Activated CD4-positive, alpha-beta T cell treated with anti-CD3 and anti-CD28 coated beads for 48 hours (primary cell): ENCODE data around the gene GLDC.
"Not testable (repeated sequence)": the region's sequence is repeated elsewhere in the genome, so short reads cannot be mapped to it uniquely, and the experiment has no call there.

Source experiments
- DNase-seq: peaks from one replicate; pipeline ENCODE4 v3.0.0-alpha.2; 2020

The GLDC gene

GRCh38 chr9:6645355-6646292, at the start of gene GLDC:
Gene GLDC, minus strand, starts transcription at chr9:6645729. Its CDS starts 230 bp downstream, at chr9:6645499.
- DNase-seq: peak; percentile 57

GRCh38 chr9:6692881-6693361, 47.4 kb upstream of the GLDC start:
- DNase-seq: no peak

DNA sequence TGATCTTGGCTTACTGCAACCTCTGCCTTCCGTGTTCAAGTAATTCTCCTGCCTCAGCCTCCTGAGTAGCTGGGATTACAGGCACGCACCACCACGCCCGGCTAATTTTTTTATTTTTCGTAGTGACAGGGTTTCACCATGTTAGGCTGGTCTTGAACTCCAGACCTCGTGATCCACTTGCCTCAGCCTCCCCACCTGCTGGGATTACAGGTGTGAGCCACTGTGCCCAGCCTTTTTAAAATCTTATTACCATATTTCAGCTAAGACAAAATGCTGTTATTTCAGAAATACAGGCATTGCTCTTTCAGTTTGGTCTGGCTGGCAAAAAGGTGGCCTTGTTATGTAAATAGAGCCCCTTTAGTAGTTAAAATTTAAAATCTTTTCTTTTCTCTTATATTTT, 46.9 kb upstream of the GLDC start:
- no peak for DNase-seq

GRCh38 chr9:6690675-6691070, 45.1 kb upstream of the GLDC start:
- DNase-seq: not testable (repeated sequence)

DNA sequence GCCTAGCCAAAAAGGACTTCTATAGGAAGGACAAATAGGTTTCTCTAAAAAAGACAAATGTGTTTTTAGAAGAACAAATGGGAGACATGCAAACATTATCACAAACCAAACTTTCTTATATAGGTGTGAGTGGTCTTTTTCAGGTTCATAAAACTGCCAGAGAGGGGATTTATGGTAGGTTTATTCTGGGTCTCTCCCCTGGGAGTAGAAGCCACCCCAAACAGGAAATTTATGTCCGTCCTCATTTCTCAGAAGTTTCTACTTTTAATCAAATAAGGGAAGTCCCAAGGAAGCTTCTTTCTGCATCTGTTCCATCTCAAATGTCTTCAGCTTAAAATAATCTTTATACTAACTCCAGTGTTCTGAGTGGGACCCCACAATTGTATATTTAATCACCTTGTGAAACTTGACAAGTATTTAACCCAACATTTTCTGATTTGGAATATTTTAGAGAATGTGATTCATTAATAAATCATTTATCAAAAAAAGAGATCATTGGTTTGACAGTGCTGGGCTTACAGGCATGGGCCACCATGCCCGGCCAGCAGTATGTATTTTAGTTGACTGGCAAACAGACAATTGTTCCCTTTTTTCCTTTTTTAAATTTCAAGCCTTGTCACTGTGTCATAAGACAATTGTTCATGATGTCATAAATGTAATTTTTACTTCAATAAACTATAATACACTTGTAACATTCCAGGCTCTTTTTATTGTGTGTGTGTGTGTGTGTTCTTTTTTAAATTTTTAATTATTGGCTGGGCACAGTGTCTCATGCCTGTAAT, 44.6 kb upstream of the GLDC start:
- no peak for DNase-seq

- DNase-seq: no peak
Measured at GRCh38 chr9:6687180-6687579, 41.7 kb upstream of the GLDC start.

GRCh38 chr9:6686396-6686795, 40.9 kb upstream of the GLDC start:
- DNase-seq: no peak

GRCh38 chr9:6681957-6682501, 36.5 kb upstream of the GLDC start:
- peak; percentile 22 for DNase-seq

DNA sequence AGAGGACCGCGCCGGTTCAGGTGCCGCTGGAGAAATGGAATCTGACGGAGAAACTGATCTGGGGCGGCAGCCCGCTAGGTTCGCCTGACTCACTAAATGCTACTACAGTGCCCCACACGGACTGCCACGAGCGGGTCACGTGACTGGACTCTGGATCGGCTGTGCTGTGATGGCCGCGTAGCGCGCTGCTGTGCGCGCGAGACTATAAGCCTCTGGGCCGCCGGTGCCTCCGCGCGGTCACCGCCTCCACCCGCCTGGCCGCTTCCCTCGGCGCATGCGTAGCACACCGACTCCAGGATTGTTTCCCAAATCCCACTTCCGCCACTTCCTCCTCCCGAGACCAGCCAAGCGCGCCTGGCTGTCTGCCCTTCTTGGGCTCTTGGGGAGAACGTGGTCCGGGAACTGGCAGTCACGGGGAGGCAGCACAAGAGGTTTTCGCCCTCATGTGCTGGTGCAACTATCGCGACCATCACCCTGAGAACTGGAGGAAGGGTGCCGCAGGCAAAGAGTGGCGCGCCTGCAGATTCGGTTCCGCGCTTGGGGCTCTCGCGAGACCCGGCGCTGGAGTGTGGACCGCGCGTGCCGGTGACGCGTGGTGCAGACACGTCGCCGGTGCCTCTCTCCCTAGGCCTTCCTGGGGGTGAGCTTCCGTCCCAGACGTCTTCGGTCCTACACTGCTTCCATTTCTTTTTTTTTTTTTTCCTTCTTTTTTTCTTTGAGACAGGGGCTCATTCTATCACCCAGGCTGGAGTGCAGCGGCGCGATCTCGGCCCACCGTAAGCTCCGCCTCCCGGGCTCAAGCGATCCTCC, 35.8 kb upstream of the GLDC start:
- peak; percentile 95 for DNase-seq

- peak; percentile 87 for DNase-seq
Measured at GRCh38 chr9:6680797-6681146, 35.2 kb upstream of the GLDC start.

DNA sequence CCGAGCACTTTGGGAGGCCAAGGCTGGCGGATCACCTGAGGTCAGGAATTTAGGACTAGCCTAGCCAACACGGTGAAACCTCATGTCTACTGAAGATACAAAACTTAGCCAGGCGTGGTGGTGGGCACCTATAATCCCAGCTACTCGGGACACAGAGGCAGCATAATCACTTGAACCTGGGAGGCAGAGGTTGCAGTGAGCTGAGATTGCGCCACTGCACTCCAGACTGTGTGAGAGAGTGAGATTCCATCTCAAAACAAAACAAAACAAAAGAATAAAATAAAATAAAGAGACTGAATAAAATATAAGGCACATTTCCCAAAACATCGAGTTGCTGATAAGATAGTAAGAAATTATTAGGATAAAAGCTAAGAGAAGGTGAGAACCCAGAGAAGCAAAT, 32.3 kb upstream of the GLDC start:
- DNase-seq: no peak

DNA sequence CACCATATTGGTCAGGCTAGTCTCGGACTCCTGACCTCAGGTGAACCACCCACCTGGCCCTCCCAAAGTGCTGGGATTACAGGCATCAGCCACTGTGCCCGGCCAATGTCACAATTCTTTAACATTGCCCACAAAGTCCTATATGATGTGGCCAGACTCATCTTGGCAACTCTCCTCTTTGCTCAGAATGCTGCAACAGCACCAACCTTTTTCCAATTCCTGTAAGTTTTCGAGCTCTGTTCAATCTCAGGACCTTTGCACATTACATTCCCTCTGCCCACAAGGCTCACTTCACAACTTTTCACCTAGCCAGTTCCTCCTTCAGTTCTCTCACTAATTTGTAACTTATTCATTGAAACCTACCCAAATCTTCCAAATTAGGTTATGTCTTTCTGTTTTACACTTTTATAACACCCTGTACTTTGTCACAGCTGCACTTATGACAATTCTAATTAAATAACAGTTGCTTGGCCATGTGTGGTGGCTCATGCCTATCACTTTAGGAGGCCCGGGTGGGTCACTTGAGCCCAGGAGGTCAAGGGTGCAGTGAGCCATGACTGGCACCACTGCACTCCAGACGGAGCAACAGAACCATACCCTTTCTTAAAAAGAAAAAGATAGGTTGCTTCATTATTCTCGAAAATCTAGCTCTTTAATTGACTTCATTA, 30.9 kb upstream of the GLDC start:
- no peak for DNase-seq

GRCh38 chr9:6675268-6675667, 29.7 kb upstream of the GLDC start:
- DNase-seq: no peak

DNA sequence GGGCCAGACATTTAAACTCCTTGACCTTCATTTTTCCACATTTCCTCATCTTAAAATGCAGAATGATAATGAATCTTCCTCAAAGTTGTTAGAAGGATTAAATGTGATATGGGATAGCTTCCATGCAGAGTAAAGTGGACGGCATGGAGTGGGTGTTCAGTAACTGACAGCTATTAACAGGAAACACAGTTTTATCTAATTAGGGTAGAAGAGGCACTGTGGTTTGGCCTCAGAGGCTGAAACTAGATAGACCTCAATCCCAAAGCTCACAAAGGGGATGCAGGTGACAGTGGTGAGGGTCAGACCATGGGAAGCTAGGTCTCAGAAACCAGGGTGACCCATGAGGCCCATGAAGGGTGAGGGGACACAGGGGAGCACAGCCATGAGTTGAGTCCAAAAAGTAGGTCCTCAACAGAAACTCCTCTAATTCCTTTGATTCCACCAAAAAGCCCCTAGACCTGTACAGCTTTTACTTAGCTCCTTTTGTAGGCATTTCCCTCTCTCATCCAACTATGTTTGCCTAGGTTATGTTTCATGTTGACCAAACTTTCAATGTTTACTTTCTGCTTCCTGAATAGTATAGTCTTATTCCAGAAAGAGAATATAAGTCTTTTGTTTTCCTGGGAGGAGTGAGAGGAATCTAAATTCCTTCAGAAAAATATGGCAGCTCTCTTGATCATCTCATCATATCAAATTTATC, 27.9 kb upstream of the GLDC start:
- DNase-seq: no peak

DNA sequence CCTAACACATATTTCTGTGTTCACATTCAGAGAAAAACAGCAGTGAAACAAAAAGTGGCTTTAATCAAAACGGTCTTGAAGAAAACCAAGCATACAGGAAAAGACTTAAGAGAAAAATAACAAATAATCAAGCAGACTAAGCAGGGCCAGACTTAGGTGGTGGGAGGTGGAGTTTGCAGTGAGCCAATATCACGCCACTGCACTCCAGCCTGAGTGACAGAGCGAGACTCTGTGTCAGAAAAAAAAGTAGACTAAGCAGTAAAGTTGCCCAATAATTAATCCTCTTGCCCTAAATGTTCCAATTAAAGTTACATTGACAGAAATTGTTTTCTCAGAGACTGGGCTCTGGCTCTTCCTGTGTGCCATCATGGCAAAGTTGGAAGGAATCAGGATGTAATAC, 26.6 kb upstream of the GLDC start:
- no peak for DNase-seq

GRCh38 chr9:6671416-6671815, 25.9 kb upstream of the GLDC start:
- DNase-seq: no peak

DNA sequence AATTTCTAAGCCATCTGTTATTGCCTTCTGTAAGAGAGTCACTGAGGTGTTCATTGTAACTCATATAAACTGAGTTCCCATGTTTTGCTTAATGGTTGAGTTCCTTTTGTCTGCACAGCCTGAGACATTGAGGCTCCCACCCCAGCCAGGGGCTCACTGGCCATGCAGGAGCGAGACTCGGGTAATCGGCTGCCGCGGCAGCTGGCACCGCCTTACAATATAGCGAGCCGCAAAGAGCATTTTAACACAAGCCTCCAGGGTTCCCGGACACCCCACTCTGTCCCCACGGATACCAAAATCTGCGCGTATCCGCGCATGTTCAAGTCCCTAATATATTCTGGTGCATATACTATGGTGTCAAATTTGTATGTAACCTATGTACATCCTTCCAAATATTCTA, 24.4 kb upstream of the GLDC start:
- no peak for DNase-seq

GRCh38 chr9:6667633-6668280, 22.2 kb upstream of the GLDC start:
- DNase-seq: no peak

- DNase-seq: no peak
Measured at GRCh38 chr9:6667080-6667479, 21.6 kb upstream of the GLDC start.

GRCh38 chr9:6665628-6666027, 20.1 kb upstream of the GLDC start:
- DNase-seq: no peak

- no peak for DNase-seq
Measured at GRCh38 chr9:6664204-6664680, 18.7 kb upstream of the GLDC start.
